ENCODE measurements around the gene ZNF692. TPM values are rescaled to one million over a fixed set of nuclear protein-coding genes. Genes with fewer than 3 reads are reported as not detected.
"Not testable (repeated sequence)": the region's sequence is repeated elsewhere in the genome, so short reads cannot be mapped to it uniquely, and the experiment has no call there.

ZNF692 gene
- polyA plus RNA-seq, 4 donors = 42.2 to 124 (median 70.2) TPM

DNA sequence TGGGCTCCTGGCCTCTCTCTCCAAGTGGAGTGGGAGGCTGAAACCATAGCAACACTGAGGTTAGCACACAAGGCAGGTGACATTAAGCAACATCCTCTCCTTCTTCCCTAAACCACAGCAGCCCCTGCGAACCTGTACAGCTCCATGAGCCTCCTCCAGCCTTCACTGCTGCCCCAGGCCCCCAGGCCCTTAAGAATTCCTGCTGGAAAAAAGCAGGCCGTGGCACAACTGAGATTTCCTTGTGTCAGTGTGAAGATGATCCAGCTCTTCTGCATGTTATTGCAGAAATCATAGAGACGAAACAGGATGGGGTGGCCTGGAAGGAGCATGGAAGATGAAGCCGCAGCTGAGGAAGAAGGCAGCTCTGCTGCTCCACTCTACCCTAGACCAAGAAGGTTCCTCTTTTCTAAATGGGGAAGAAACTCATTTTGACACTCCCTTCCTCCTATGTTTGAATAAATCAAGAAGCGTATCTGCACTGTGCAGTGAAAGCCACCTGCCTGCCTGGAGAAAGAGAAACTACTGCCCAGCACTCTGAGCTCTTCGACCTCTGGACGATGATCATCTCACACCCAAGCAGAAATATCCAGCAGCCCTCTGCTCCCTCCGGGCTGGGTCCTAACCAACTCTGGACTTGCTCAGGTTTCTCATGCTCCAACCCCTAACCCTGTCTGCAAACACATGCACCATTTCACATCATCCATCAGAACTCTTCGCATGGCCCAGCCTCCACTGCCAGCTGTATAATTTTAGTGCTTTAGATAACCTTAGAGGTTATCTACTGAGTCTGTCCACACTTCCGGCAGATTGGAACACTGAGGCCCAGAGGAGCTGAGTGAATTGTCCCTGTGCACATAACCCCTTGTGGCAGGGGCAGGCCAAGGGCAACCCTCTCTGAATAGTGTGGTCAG is 53.9 kb downstream of the ZNF692 start:
- DNase-seq (peak; percentile 74 to 81), FAIRE-seq (no peak)
- Histone ChIP-seq H3K4me3 (ENCODE audit: low read depth in 1 of 3, low read length in 3 of 3) (no peak overlapping the region), H3K27ac (ENCODE audit: low read depth in 1 of 3, low read length in 2 of 3) (peak overlapping the region; percentile 43 to 84 (median 83)), H3K9me3 (ENCODE audit: control insufficient read depth in 2 of 2, insufficient read depth in 1 of 2, low read depth in 1 of 2, low read length in 1 of 2) (peaks cover 0 to 11% of the 10 kb centered on the region in 2 donors), H3K4me1 (ENCODE audit: control insufficient read depth in 3 of 3, insufficient read depth in 2 of 3, low read depth in 1 of 3, low read length in 2 of 3) (peaks cover 0 to 44% (median 8%) of the 10 kb centered on the region in 3 donors), H3K27me3 (ENCODE audit: control insufficient read depth in 3 of 3, insufficient read depth in 3 of 3, low read length in 3 of 3) (no peaks in the 10 kb centered on the region), H3K36me3 (ENCODE audit: control insufficient read depth in 3 of 3, insufficient read depth in 2 of 3, low read depth in 1 of 3, low read length in 3 of 3) (no peaks in the 10 kb centered on the region)
- 18 to 43% (median 29%) methylated on average over 10 of the region's 10 CpGs for WGBS, 3 donors

DNA sequence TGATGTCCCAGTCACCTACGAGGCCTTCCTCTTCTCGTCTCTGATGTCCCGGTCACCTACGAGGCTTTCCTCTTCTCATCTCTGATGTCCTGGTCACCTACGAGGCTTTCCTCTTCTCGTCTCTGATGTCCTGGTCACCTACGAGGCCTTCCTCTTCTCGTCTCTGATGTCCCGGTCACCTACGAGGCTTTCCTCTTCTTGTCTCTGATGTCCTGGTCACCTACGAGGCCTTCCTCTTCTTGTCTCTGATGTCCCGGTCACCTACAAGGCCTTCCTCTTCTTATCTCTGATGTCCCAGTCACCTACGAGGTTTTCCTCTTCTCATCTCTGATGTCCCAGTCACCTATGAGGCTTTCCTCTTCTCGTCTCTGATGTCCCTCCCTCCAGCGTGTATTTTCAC is 55.4 kb downstream of the ZNF692 start:
- H3K4me1 ChIP-seq (ENCODE audit: control insufficient read depth in 3 of 3, insufficient read depth in 2 of 3, low read depth in 1 of 3, low read length in 2 of 3) = peaks cover 0 to 44% (median 8%) of the 10 kb centered on the region in 3 donors
- not testable (repeated sequence) for H3K27me3 ChIP-seq (ENCODE audit: control insufficient read depth in 3 of 3, insufficient read depth in 3 of 3, low read length in 3 of 3); H3K4me3 ChIP-seq (ENCODE audit: low read depth in 1 of 3, low read length in 3 of 3); DNase-seq; H3K36me3 ChIP-seq (ENCODE audit: control insufficient read depth in 3 of 3, insufficient read depth in 2 of 3, low read depth in 1 of 3, low read length in 3 of 3); FAIRE-seq
- peak overlapping the region in 1 of 3 donors; percentile 83 for H3K27ac ChIP-seq (ENCODE audit: low read depth in 1 of 3, low read length in 2 of 3)
- peaks cover 0 to 11% of the 10 kb centered on the region in 2 donors for H3K9me3 ChIP-seq (ENCODE audit: control insufficient read depth in 2 of 2, insufficient read depth in 1 of 2, low read depth in 1 of 2, low read length in 1 of 2)
- 88 to 93% (median 90%) methylated on average over 15 of the region's 15 CpGs for WGBS, 3 donors

DNA sequence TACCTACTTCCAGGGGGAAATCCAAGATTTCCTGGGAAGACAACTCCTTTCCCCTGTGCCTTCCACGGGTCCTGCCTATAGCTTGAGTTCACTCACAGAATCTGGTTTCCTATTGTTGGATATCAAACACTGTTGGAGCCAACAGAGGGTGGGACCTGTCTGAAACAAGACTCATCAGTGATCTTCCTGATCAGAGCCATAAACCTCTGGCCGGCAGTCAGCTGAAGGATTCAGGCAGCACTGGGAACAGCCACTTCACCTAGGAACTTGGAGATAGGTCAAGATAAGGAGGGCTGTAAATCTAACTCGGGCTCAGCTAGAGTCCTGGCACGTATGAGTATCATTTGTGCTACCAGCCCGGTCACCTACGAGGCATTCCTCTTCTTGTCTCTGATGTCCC is 56.4 kb downstream of the ZNF692 start:
- peaks cover 0 to 11% of the 10 kb centered on the region in 2 donors for H3K9me3 ChIP-seq (ENCODE audit: control insufficient read depth in 2 of 2, insufficient read depth in 1 of 2, low read depth in 1 of 2, low read length in 1 of 2)
- DNase-seq (peak in 1 of 2 donors; percentile 88), FAIRE-seq (no peak)
- H3K4me3 ChIP-seq (ENCODE audit: low read depth in 1 of 3, low read length in 3 of 3) = no peak overlapping the region
- peaks cover 0 to 44% (median 8%) of the 10 kb centered on the region in 3 donors for H3K4me1 ChIP-seq (ENCODE audit: control insufficient read depth in 3 of 3, insufficient read depth in 2 of 3, low read depth in 1 of 3, low read length in 2 of 3)
- no peaks in the 10 kb centered on the region for H3K27me3 ChIP-seq (ENCODE audit: control insufficient read depth in 3 of 3, insufficient read depth in 3 of 3, low read length in 3 of 3)
- H3K27ac ChIP-seq (ENCODE audit: low read depth in 1 of 3, low read length in 2 of 3) = peak overlapping the region in 1 of 3 donors; percentile 27
- no peaks in the 10 kb centered on the region for H3K36me3 ChIP-seq (ENCODE audit: control insufficient read depth in 3 of 3, insufficient read depth in 2 of 3, low read depth in 1 of 3, low read length in 3 of 3)
- 13 to 62% (median 48%) methylated on average over 6 of the region's 6 CpGs for WGBS, 3 donors

DNA sequence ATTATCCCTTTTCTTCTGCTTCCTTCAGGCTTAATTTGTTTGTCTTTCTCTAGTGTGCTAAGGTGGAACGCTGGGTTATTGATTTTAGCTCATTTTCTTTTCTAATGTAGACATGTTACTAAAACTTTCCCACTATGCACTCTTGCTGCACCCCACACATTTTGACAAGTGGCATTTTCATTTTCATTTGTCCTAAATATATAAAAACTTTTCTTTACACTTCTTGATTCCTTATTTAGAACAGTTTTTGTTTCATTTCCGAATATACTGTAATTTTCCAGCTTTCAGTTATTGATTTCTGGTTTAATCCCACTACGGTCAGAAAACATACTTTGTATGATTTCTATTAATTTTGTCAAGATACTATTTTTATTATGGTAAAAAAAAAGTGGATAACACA is 58.4 kb downstream of the ZNF692 start:
- H3K9me3 ChIP-seq (ENCODE audit: control insufficient read depth in 2 of 2, insufficient read depth in 1 of 2, low read depth in 1 of 2, low read length in 1 of 2) = peaks cover 0 to 15% of the 10 kb centered on the region in 2 donors
- no peak for FAIRE-seq
- WGBS, 3 donors = 70 to 76% (median 71%) methylated on average over 3 of the region's 3 CpGs
- H3K36me3 ChIP-seq (ENCODE audit: control insufficient read depth in 3 of 3, insufficient read depth in 2 of 3, low read depth in 1 of 3, low read length in 3 of 3) = no peaks in the 10 kb centered on the region
- H3K27ac ChIP-seq (ENCODE audit: low read depth in 1 of 3, low read length in 2 of 3) = no peak overlapping the region
- no peaks in the 10 kb centered on the region for H3K27me3 ChIP-seq (ENCODE audit: control insufficient read depth in 3 of 3, insufficient read depth in 3 of 3, low read length in 3 of 3)
- peaks cover 0 to 27% (median 5%) of the 10 kb centered on the region in 3 donors for H3K4me1 ChIP-seq (ENCODE audit: control insufficient read depth in 3 of 3, insufficient read depth in 2 of 3, low read depth in 1 of 3, low read length in 2 of 3)
- H3K4me3 ChIP-seq (ENCODE audit: low read depth in 1 of 3, low read length in 3 of 3) = no peak overlapping the region
- DNase-seq = no peak

Other genes starting within 250 kb of the ZNF692 start
- gene OR2T11, start 224.0 kb downstream of the ZNF692 start, polyA plus RNA-seq = not detected
- gene OR2T35, start 213.8 kb downstream of the ZNF692 start, polyA plus RNA-seq = not detected
- not detected for gene OR2T27, start 203.6 kb downstream of the ZNF692 start, polyA plus RNA-seq
- not detected for gene OR14I1, start 156.3 kb downstream of the ZNF692 start, polyA plus RNA-seq
- 1 to 10 TPM in 2 of 4 donors, under 1 TPM in 1, not detected in 1; 0.81 to 3.4 (median 2.4) TPM for gene LYPD8, start 103.3 kb downstream of the ZNF692 start, polyA plus RNA-seq
- gene SH3BP5L, start 33.2 kb downstream of the ZNF692 start, polyA plus RNA-seq = 10 to 100 TPM; 19.1 to 38.0 (median 28.9) TPM
- 10 to 100 TPM; 17.2 to 25.7 (median 21.3) TPM for gene ZNF672, start 20.9 kb downstream of the ZNF692 start, polyA plus RNA-seq
- 10 to 100 TPM in 2 of 4 donors, 1 to 10 TPM in 2; 3.8 to 12.9 (median 8.7) TPM for gene PGBD2, start 47.1 kb upstream of the ZNF692 start, polyA plus RNA-seq